Cerebellar cortex (tissue), 1 donor: ENCODE data around the gene MCL1.

ENCODE experiments used
- DNase-seq: peaks from one replicate; pipeline ENCODE4 v3.0.0-alpha.2; 2015; ENCODE audit warnings: low spot score

MCL1 gene

GRCh38 chr1:150537732-150538684, 41.4 kb downstream of the MCL1 start:
- no peak for DNase-seq

- no peak for DNase-seq
Observed at GRCh38 chr1:150536836-150537731, 42.3 kb downstream of the MCL1 start.

DNA sequence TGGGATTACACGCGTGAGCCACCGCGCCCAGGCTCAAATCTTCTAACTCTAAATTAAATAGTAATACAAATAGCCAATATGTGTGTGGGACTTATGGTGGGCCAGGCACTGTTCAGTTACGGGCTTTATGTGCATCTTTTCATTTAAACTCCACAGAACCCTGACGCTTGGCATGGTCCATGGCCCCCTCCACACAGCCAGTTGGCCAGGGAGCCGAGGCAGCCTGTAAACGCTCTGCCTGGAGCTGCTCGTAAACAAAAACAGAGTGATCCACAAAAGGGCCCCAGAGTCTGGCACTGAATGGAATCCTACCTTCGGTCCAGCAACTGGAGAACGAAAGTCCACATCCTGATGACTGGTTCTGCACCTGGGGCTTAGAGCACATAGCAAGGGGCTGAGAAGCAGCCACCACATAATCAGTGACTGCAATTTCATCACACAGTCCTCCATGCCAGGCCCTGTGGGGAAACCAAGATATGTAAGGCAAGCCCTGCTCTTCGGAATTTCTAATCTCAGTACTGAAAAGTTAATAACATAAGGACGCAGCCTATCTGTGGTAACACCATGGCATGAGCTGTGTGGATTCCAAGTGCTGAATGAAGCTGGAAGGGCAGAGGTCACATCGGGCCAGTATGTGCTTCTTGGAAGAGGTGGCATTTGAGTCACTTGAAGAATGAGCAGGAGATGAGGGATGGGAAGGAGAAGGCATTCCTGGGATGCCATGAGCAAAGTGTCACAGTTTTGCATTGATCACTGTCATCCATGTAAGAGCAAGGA, 43.7 kb downstream of the MCL1 start:
- no peak for DNase-seq

- DNase-seq: no peak
Observed at GRCh38 chr1:150534002-150534401, 45.4 kb downstream of the MCL1 start.

DNA sequence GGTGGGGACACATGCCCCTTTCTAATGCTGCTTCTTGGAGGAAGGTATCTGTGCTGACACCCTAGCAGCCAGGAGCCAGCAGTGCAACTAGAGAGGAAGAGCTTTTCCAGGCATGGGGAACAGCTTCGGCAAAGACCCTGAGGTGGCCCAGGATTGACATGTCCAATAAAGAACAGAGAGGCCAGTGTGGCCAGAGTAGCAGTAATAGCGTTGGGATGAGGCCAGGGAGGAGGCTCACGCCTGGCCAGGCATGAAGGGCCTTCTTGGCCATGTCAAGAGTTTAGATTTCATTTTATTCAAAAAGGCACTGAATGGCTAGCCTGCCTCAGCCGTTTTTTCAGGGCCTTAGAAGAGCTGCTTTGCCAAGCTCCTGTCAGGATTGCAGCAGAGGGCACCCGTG, 46.5 kb downstream of the MCL1 start:
- DNase-seq: no peak

DNA sequence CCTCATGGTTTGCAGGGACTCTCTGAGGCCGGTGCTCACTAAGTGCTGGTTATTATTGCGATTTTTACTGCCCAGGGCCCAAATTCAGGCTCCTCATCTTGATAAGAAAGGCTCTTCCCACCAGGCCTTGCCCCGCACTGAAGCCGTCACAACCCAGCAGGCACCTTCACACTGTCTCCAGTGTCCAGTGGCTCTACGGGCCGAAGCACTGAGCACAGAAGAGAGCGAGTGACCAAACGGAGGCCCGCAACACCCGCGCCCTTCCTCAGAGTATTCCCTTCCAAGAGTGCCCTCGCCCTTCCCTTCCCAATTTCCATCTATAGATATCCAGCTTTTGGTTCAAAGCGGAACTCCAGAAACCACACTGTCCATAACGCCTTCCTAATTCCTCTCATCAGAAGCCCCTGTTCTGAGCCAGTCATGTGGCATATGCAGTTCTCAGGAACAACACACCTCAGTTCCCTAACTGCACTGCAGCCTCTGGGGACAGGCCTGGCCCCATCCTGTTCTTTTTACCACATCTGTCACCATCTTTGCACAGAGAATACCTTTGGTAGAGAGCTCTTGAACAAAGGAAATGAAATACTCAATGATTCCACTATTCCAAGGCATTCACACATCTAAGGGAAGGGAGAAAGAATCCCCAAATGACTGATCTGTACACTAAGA, 48.8 kb downstream of the MCL1 start:
- no peak for DNase-seq

DNA sequence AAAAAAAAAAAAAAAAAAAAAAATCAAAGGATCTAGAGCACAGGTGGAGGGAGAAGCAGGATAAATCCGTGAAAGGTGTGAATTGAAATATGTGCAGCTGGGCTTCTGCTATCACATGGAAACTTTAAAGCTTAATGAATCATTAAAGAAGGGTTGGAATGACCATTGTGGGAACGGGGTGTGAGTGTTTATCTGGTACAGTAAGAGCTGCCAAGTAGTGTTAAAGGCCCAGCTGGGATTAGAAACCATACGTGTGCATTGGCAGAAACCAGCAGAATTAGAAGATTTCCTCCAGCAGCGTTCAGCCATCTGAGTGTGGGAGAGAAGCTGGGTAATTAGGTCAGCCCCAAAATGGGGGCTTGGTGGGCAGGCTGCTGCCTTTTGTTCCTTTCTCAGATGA, 50.4 kb downstream of the MCL1 start:
- peak; percentile 51 for DNase-seq

DNA sequence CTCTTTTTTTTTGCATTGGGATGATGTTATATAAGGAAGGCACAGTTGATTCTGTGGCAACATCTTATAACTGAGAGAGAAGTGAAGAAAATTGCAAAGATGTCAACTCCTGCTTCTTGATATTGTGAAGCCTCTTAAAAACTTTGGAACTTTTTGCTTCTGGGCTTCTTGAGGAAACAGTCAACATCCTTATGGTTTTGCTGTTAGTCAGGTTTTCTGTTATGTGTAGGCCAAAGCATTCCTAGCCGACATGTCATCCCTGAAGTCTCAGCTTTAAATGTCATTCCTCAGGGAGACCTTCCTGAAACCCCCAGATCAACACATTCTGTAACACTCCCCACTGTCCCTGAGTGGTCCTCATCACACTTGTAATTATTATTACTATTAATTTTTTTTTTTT, 51.2 kb downstream of the MCL1 start:
- no peak for DNase-seq

GRCh38 chr1:150525348-150525747, 54.1 kb downstream of the MCL1 start:
- DNase-seq: no peak
